HepG2 (cell line): ENCODE data around the gene ZBTB46. TPM values are rescaled to one million over a fixed set of nuclear protein-coding genes. Genes with fewer than 3 reads are reported as not detected.

Source experiments
- BHLHE40 ChIP-seq: IDR thresholded peaks from 2 replicates; pipeline ENCODE4 v1.6.1; 2011; ENCODE audit warnings: low read length, improper control_type of control experiment
- CREM ChIP-seq, 2 experiments: sonication (generic) in 1 of 2; formaldehyde crosslinking in 1 of 2; IDR thresholded peaks; 2 replicates each; pipeline versions ENCODE4 v1.4.0 to v1.6.1; 2016 to 2020; ENCODE audit warnings: antibody characterized with exemption in 1 of 2, mild to moderate bottlenecking in 1 of 2, missing genetic modification reagents in 1 of 2
- FOXC1 ChIP-seq: sonication (generic); formaldehyde crosslinking; IDR thresholded peaks from 2 replicates; pipeline ENCODE4 v1.8.0; 2022; ENCODE audit warnings: mild to moderate bottlenecking, missing genetic modification reagents, borderline replicate concordance
- MEIS2 ChIP-seq: sonication (generic); formaldehyde crosslinking; IDR thresholded peaks from 2 replicates; pipeline ENCODE4 v1.9.0; 2021; ENCODE audit warnings: mild to moderate bottlenecking, missing genetic modification reagents
- NFKBIZ ChIP-seq: IDR thresholded peaks from 2 replicates; pipeline ENCODE4 v1.6.1; 2018; ENCODE audit warnings: missing genetic modification reagents, missing compliant biosample characterization
- RARA ChIP-seq: IDR thresholded peaks from 2 replicates; pipeline ENCODE4 v1.6.1; 2016; ENCODE audit warnings: missing genetic modification reagents, missing compliant biosample characterization
- SIN3B ChIP-seq: fragments of 150-350 bp; IDR thresholded peaks from 2 replicates; pipeline ENCODE4 v1.6.1; 2014; ENCODE audit warnings: low read length
- SIX4 ChIP-seq: sonication (generic); formaldehyde crosslinking; IDR thresholded peaks from 2 replicates; pipeline ENCODE4 v1.4.0; 2020; ENCODE audit warnings: missing genetic modification reagents
- SOX13 ChIP-seq, 3 experiments: fragments of 450-650 bp in 1 of 3; sonication (generic) in 1 of 3; formaldehyde crosslinking in 1 of 3; IDR thresholded peaks in 2 of 3; conservative IDR thresholded peaks in 1 of 3; 2 replicates each; pipeline versions ENCODE4 v1.5.0 to v1.6.1; 2016 to 2020; ENCODE audit warnings: antibody characterized with exemption in 1 of 3, mild to moderate bottlenecking in 1 of 3, missing compliant biosample characterization in 1 of 3, missing genetic modification reagents in 1 of 3, moderate library complexity in 1 of 3
- SP140L ChIP-seq: sonication (generic); formaldehyde crosslinking; IDR thresholded peaks from 2 replicates; pipeline ENCODE4 v1.4.0; 2020; ENCODE audit warnings: missing genetic modification reagents, borderline replicate concordance
- ZNF124 ChIP-seq: sonication (generic); formaldehyde crosslinking; IDR thresholded peaks from 2 replicates; pipeline ENCODE4 v1.4.0; 2020; ENCODE audit warnings: missing genetic modification reagents
- ZNF136 ChIP-seq: sonication (generic); formaldehyde crosslinking; IDR thresholded peaks from 2 replicates; pipeline ENCODE4 v1.8.1; 2022; ENCODE audit warnings: low read depth, mild to moderate bottlenecking, moderate library complexity, missing genetic modification reagents
- ZNF451 ChIP-seq: sonication (generic); formaldehyde crosslinking; IDR thresholded peaks from 2 replicates; pipeline ENCODE4 v1.5.0; 2020; ENCODE audit warnings: mild to moderate bottlenecking, missing genetic modification reagents
- ZNF530 ChIP-seq: sonication (generic); formaldehyde crosslinking; IDR thresholded peaks from 2 replicates; pipeline ENCODE4 v1.5.0; 2020; ENCODE audit warnings: low read depth, mild to moderate bottlenecking, missing genetic modification reagents
- ZNF556 ChIP-seq: sonication (generic); formaldehyde crosslinking; IDR thresholded peaks from 2 replicates; pipeline ENCODE4 v1.4.0; 2020; ENCODE audit warnings: mild to moderate bottlenecking, missing genetic modification reagents, borderline replicate concordance
- ZNF563 ChIP-seq: sonication (generic); formaldehyde crosslinking; IDR thresholded peaks from 2 replicates; pipeline ENCODE4 v1.8.0; 2022; ENCODE audit warnings: mild to moderate bottlenecking, moderate library complexity, missing genetic modification reagents
- ZNF564 ChIP-seq: sonication (generic); formaldehyde crosslinking; IDR thresholded peaks from 2 replicates; pipeline ENCODE4 v1.8.1; 2023; ENCODE audit warnings: mild to moderate bottlenecking, missing genetic modification reagents
- ZNF678 ChIP-seq: sonication (generic); formaldehyde crosslinking; IDR thresholded peaks from 2 replicates; pipeline ENCODE4 v1.4.0; 2020; ENCODE audit warnings: mild to moderate bottlenecking, missing genetic modification reagents
- ZNF720 ChIP-seq: sonication (generic); formaldehyde crosslinking; IDR thresholded peaks from 2 replicates; pipeline ENCODE4 v1.4.0; 2020; ENCODE audit warnings: missing genetic modification reagents
- polyA plus RNA-seq, 8 experiments: library from polyadenylated mRNA; depleted of rRNA in 3 of 8; stranded (reverse) in 7 of 8; unstranded in 1 of 8; fragments of >200 nt; fragmentation: Illumina TruSeq in 4 of 8; extraction: Trizol in 4 of 8; gene quantifications; 2 replicates each; pipeline versions ENCODE4 v1.2.1 to v1.2.3, GENCODE V29; 2011 to 2016; ENCODE audit warnings: low read depth in 4 of 8, missing spikeins in 1 of 8, mixed read lengths in 1 of 8; ENCODE audit not compliant: insufficient read depth in 1 of 8
- total RNA-seq, 5 experiments: library from RNA; depleted of rRNA; stranded (reverse); fragments of >200 nt; fragmentation: Illumina TruSeq; extraction: Trizol; gene quantifications; 2 replicates each; pipeline ENCODE4 v1.2.3, GENCODE V29; 2016; ENCODE audit warnings: low read depth in 1 of 5
- TF ChIP-seq, protein P1 (sequence below), 2 experiments: sonication (generic) in 1 of 2; formaldehyde crosslinking in 1 of 2; IDR thresholded peaks; 2 replicates each; pipeline versions ENCODE4 v1.4.0 to v1.6.1; 2018 to 2020; ENCODE audit warnings: missing genetic modification reagents in 2 of 2, borderline replicate concordance in 1 of 2, low read depth in 1 of 2, mild to moderate bottlenecking in 1 of 2, missing biosample characterization in 1 of 2
- TF ChIP-seq, protein P2 (sequence below): sonication (generic); formaldehyde crosslinking; IDR thresholded peaks from 2 replicates; pipeline ENCODE4 v1.4.0; 2020; ENCODE audit warnings: mild to moderate bottlenecking, missing genetic modification reagents
- TF ChIP-seq, protein P3 (sequence below): sonication (generic); formaldehyde crosslinking; IDR thresholded peaks from 2 replicates; pipeline ENCODE4 v1.8.1; 2023; ENCODE audit warnings: mild to moderate bottlenecking, inconsistent platforms, moderate library complexity, missing genetic modification reagents, borderline replicate concordance
- TF ChIP-seq, protein P4 (sequence below): sonication (generic); formaldehyde crosslinking; IDR thresholded peaks from 2 replicates; pipeline ENCODE4 v1.4.0; 2020; ENCODE audit warnings: missing genetic modification reagents

The ZBTB46 gene
- total and polyA plus RNA-seq, 2 of the 13 experiments (the other 11 are each of a cell fraction or from before 2014, with no cell fraction given): 1.6 to 13.5 TPM

GRCh38 chr20:63736893-63737694, 94.0 kb downstream of the ZBTB46 start (continued):
- TF ChIP-seq, protein P1, sequence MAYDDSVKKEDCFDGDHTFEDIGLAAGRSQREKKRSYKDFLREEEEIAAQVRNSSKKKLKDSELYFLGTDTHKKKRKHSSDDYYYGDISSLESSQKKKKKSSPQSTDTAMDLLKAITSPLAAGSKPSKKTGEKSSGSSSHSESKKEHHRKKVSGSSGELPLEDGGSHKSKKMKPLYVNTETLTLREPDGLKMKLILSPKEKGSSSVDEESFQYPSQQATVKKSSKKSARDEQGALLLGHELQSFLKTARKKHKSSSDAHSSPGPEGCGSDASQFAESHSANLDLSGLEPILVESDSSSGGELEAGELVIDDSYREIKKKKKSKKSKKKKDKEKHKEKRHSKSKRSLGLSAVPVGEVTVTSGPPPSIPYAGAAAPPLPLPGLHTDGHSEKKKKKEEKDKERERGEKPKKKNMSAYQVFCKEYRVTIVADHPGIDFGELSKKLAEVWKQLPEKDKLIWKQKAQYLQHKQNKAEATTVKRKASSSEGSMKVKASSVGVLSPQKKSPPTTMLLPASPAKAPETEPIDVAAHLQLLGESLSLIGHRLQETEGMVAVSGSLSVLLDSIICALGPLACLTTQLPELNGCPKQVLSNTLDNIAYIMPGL (CRISPR knock-in tag; IDR thresholded peaks at IDR 0.05; ENCODE audit: borderline replicate concordance in 1 of 2, low read depth in 1 of 2): no peak; a peak in 1 of 4 replicates
- TF ChIP-seq BHLHE40: no peak
- no peak for TF ChIP-seq ZNF124 (CRISPR knock-in tag)
- no peak for TF ChIP-seq SIN3B
- TF ChIP-seq SP140L (CRISPR knock-in tag): no peak
- no peak for TF ChIP-seq RARA
- no peak for TF ChIP-seq SOX13 (IDR thresholded peaks at IDR 0.05)
- TF ChIP-seq SOX13 (CRISPR knock-in tag; conservative IDR thresholded peaks at IDR 0.05 in 1 of 2, IDR thresholded peaks at IDR 0.05 in 1 of 2): no peak
- TF ChIP-seq ZNF556: peak; percentile 40; the same call in 1 of the 2 replicates
- TF ChIP-seq, protein P2, sequence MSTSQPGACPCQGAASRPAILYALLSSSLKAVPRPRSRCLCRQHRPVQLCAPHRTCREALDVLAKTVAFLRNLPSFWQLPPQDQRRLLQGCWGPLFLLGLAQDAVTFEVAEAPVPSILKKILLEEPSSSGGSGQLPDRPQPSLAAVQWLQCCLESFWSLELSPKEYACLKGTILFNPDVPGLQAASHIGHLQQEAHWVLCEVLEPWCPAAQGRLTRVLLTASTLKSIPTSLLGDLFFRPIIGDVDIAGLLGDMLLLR: peak; percentile 28
- TF ChIP-seq, protein P3, sequence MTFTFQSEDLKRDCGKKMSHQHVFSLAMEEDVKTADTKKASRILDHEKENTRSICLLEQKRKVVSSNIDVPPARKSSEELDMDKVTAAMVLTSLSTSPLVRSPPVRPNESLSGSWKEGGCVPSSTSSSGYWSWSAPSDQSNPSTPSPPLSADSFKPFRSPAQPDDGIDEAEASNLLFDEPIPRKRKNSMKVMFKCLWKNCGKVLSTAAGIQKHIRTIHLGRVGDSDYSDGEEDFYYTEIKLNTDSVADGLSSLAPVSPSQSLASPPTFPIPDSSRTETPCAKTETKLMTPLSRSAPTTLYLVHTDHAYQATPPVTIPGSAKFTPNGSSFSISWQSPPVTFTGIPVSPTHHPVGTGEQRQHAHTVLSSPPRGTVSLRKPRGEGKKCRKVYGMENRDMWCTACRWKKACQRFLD (CRISPR knock-in tag): no peak
- TF ChIP-seq NFKBIZ (CRISPR knock-in tag): 0 out of 2 replicates have a peak, but pooled peaks have one; percentile 6
- peak; percentile 32; the same call in 1 of the 2 replicates for TF ChIP-seq ZNF678 (CRISPR knock-in tag)
- TF ChIP-seq ZNF563 (CRISPR knock-in tag): peak; percentile 38; the same call in 1 of the 2 replicates
- TF ChIP-seq ZNF720: no peak
- no peak; the same call in 1 of the 2 replicates for TF ChIP-seq FOXC1 (CRISPR knock-in tag)
- no peak; the same call in 1 of the 2 replicates for TF ChIP-seq ZNF451
- peak; percentile 82; the same call in 1 of the 2 replicates for TF ChIP-seq ZNF564 (CRISPR knock-in tag)
- no peak for TF ChIP-seq CREM (IDR thresholded peaks at IDR 0.05)
- no peak for TF ChIP-seq CREM (CRISPR knock-in tag; IDR thresholded peaks at IDR 0.05)
- no peak for TF ChIP-seq ZNF530 (CRISPR knock-in tag)
- peak; percentile 93; the same call in 1 of the 2 replicates for TF ChIP-seq ZNF136
- no peak for TF ChIP-seq SIX4
- no peak for TF ChIP-seq MEIS2
- TF ChIP-seq, protein P4, sequence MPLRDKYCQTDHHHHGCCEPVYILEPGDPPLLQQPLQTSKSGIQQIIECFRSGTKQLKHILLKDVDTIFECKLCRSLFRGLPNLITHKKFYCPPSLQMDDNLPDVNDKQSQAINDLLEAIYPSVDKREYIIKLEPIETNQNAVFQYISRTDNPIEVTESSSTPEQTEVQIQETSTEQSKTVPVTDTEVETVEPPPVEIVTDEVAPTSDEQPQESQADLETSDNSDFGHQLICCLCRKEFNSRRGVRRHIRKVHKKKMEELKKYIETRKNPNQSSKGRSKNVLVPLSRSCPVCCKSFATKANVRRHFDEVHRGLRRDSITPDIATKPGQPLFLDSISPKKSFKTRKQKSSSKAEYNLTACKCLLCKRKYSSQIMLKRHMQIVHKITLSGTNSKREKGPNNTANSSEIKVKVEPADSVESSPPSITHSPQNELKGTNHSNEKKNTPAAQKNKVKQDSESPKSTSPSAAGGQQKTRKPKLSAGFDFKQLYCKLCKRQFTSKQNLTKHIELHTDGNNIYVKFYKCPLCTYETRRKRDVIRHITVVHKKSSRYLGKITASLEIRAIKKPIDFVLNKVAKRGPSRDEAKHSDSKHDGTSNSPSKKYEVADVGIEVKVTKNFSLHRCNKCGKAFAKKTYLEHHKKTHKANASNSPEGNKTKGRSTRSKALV (CRISPR knock-in tag): no peak; the same call in none of the 2 replicates
